Activated T-helper 17 cell treated with anti-CD3 and anti-CD28 coated beads, Interleukin-2, amount 50 U/mL, for 72 hours (primary cell): ENCODE data around the gene MAPKBP1. TPM values are rescaled to one million over a fixed set of nuclear protein-coding genes. Genes with fewer than 3 reads are reported as not detected.

Experiments used
- ATAC-seq: fragments of 150-1000 bp; cut with Tn5 transposase; replicated peaks from 2 replicates; pipeline ENCODE4 v1.10.0; 2021; ENCODE audit warnings: mild to moderate bottlenecking, moderate library complexity
- H3K27ac Mint-ChIP-seq: one replicate; pipeline ENCODE4 v1.8.0; 2022; ENCODE audit warnings: mixed read lengths
- H3K27me3 Mint-ChIP-seq: one replicate; pipeline ENCODE4 v1.8.0; 2022; ENCODE audit warnings: mixed read lengths
- H3K36me3 Mint-ChIP-seq: one replicate; pipeline ENCODE4 v1.8.0; 2022; ENCODE audit warnings: low read depth, mild to moderate bottlenecking, mixed read lengths
- H3K4me1 Mint-ChIP-seq: one replicate; pipeline ENCODE4 v1.8.0; 2022; ENCODE audit warnings: mixed read lengths
- H3K4me3 Mint-ChIP-seq: one replicate; pipeline ENCODE4 v1.8.0; 2022; ENCODE audit warnings: mild to moderate bottlenecking, mixed read lengths
- H3K9me3 Mint-ChIP-seq: one replicate; pipeline ENCODE4 v1.8.0; 2022; ENCODE audit warnings: mixed read lengths
- total RNA-seq, 2 donors: library from RNA; stranded (reverse); gene quantifications; one replicate each; pipeline ENCODE4 v1.2.3, GENCODE V29; 2022

The MAPKBP1 gene
- total RNA-seq, 2 donors from 2014 or later = 33.7 to 45.5 TPM

DNA sequence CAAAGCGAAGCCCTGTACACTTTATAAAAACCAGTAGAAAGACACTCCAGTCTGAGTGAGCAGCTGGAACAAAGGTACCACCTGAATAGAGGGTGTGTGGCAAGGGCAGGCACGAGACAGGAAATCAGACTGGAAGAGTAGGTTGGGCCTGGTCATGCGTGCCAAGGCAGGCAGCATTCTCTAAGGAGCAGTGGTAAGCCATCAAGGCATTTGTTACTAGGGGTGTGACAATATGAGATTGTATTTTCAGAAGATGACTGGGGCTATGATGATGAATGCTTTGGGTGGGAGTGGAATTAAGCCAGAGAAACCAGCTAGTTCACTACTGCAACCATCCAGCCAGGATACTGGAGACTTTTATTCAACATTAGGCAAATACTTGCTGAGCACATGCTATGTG is 58.6 kb downstream of the MAPKBP1 start:
- Mint-ChIP-seq H3K36me3 (no peaks in the 10 kb centered on the region), H3K27me3 (no peaks in the 10 kb centered on the region), H3K27ac (peak overlapping the region; percentile 33), H3K4me1 (peaks cover 36% of the 10 kb centered on the region), H3K9me3 (no peaks in the 10 kb centered on the region), H3K4me3 (peak overlapping the region; percentile 9)
- ATAC-seq = peak; percentile 37

DNA sequence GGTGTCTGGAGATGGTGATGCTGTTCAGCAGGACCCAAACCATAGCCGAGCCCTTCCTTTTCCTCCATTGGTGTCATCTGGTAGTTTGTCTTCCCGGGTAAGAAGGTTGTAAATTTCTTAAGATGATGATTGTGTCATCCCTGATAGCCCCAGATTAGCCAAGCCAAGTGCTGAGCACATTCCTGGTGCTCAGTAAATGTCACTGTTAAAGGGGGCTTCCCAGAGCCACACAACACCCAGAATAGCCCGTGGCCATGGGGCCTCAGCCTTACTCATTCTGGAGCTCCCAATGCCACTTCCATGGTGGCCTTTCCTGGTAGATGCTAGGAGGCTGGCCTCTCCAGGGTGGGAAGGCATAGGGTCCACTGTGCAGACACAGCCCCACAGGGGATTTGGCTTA is 59.8 kb downstream of the MAPKBP1 start:
- Mint-ChIP-seq H3K4me3 (no peak overlapping the region), H3K4me1 (peaks cover 31% of the 10 kb centered on the region), H3K9me3 (no peaks in the 10 kb centered on the region), H3K36me3 (no peaks in the 10 kb centered on the region), H3K27me3 (no peaks in the 10 kb centered on the region), H3K27ac (peak overlapping the region; percentile 36)
- no peak for ATAC-seq

- no peaks in the 10 kb centered on the region for H3K27me3 Mint-ChIP-seq
- no peaks in the 10 kb centered on the region for H3K9me3 Mint-ChIP-seq
- ATAC-seq = no peak
- H3K36me3 Mint-ChIP-seq = no peaks in the 10 kb centered on the region
- peaks cover 28% of the 10 kb centered on the region for H3K4me1 Mint-ChIP-seq
- no peak overlapping the region for H3K4me3 Mint-ChIP-seq
- peak overlapping the region; percentile 58 for H3K27ac Mint-ChIP-seq
These were observed 61.8 kb downstream of the MAPKBP1 start for GRCh38 chr15:41836073-41836472.

DNA sequence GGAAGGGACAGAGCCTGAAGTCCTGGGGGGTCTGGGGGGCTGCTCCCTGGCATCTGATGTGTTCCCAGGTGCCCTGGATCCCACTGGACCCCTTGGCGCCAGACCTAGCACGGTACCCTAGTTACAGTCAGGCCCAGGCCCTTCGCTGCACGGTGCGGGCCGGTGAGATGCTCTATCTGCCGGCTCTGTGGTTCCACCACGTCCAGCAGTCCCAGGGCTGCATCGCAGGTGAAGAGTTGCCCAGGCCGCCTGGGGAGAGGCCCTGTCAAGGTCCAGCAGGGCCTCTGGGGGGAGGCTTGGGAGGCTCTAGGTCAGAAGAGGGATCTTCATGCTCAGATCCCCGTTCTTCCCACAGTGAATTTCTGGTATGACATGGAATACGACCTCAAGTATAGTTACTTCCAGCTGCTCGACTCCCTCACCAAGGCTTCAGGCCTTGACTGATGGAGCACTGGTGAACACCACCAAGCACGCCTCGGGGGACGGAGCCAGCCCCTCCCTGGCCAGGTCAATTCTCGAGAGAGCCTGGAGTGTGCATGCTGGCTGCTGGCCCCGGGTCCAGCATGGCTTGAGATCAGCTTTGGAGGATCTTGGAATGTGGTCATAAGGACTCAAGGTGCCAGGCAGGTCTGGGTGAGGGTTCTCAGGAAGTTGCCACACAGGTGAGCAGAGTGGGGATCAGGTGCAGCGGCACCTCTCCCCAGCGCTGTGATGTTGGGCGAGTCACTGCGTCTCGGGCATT is 62.6 kb downstream of the MAPKBP1 start:
- Mint-ChIP-seq H3K4me1 (peaks cover 21% of the 10 kb centered on the region), H3K27me3 (no peaks in the 10 kb centered on the region), H3K4me3 (no peak overlapping the region), H3K27ac (no peak overlapping the region), H3K36me3 (no peaks in the 10 kb centered on the region), H3K9me3 (no peaks in the 10 kb centered on the region)
- no peak for ATAC-seq

- Mint-ChIP-seq H3K4me3 (no peak within 1 kb of the TSS), H3K9me3 (no peaks in the 10 kb centered on the region), H3K27me3 (no peaks in the 10 kb centered on the region), H3K4me1 (peaks cover 11% of the 10 kb centered on the region), H3K27ac (no peak within 1 kb of the TSS), H3K36me3 (no peaks in the 10 kb centered on the region)
- no peak for ATAC-seq
These were observed 64.2 kb downstream of the MAPKBP1 start, which contains the start of gene PLA2G4B for GRCh38 chr15:41838400-41838897. Gene PLA2G4B (plus strand): TSS chr15:41838847. CDS start chr15:41838914, 67 bp downstream.

DNA sequence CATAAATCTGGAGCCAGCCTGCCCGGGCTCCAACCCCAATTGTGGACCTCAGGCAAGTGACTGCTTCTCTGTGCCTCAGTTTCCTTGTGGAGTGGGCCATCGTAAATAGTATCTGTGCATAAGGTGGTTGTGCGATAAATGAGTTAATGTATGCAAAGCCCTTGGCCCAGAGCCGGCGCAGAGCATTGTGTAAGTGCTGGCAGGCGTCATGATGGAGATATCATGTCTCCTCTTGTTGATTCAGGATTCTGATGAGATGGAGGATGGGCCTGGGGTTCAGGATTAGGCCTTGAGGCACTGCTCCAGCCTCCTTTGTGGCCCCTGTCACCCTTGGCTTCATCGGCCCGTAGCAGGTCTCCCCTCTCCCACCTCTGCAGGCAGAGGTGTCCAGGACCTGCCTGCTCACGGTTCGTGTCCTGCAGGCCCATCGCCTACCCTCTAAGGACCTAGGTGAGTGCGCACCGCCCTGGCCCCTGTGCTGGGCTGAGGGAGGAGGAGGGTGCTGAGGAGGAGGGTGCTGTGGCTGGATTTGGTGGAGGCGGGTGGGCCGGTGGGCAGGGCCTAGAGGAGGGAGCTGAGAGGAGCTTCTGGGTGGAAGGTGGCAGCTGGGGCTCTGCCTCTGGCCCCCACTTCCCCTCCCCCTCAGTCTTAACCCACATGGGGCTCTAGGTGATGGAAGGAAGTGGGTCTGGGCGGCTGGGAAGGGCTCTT is 65.7 kb downstream of the MAPKBP1 start:
- no peak for ATAC-seq
- H3K27me3 Mint-ChIP-seq = no peaks in the 10 kb centered on the region
- no peak overlapping the region for H3K27ac Mint-ChIP-seq
- H3K4me1 Mint-ChIP-seq = peaks cover 6% of the 10 kb centered on the region
- no peaks in the 10 kb centered on the region for H3K36me3 Mint-ChIP-seq
- no peak overlapping the region for H3K4me3 Mint-ChIP-seq
- H3K9me3 Mint-ChIP-seq = no peaks in the 10 kb centered on the region

DNA sequence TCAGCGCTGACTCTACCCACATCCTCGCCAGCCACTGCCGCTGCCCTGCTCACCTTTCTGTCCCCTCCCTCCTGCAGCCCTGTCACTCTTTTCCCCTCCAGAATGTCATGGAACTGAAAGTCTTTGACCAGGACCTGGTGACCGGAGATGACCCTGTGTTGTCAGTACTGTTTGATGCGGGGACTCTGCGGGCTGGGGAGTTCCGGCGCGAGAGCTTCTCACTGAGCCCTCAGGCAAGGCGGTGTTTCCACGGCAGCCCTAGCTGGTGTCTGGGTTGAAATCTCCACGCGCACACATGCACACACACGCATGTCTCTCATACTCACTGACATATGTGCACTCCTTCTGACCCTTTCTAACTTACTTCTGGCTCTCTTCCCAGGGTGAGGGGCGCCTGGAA is 66.4 kb downstream of the MAPKBP1 start:
- no peaks in the 10 kb centered on the region for H3K9me3 Mint-ChIP-seq
- H3K4me3 Mint-ChIP-seq = no peak overlapping the region
- no peak for ATAC-seq
- H3K36me3 Mint-ChIP-seq = peaks cover 3% of the 10 kb centered on the region
- no peaks in the 10 kb centered on the region for H3K4me1 Mint-ChIP-seq
- no peaks in the 10 kb centered on the region for H3K27me3 Mint-ChIP-seq
- no peak overlapping the region for H3K27ac Mint-ChIP-seq

DNA sequence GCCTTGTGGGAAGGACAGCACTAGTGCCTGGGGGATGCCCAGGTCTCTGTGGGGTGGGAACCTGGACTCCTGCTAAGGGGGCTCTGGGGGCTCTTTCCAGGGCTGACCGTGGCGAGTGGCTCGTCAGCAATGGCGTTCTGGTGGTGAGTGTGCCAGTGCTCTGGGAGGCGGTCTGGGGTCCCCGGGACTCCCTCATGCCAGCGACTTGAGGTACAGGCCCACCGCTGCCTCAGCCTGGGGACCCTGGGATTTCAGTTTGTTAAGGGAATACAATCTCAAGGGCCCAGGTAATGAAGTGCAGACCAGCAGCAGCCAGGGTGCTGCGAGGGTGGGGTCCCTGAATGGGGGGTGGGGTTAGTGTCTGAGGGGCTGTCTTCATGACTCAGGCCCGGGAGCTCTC is 66.8 kb downstream of the MAPKBP1 start:
- H3K4me1 Mint-ChIP-seq = no peaks in the 10 kb centered on the region
- no peaks in the 10 kb centered on the region for H3K27me3 Mint-ChIP-seq
- H3K9me3 Mint-ChIP-seq = no peaks in the 10 kb centered on the region
- ATAC-seq = no peak
- peaks cover 8% of the 10 kb centered on the region for H3K36me3 Mint-ChIP-seq
- no peak overlapping the region for H3K4me3 Mint-ChIP-seq
- no peak overlapping the region for H3K27ac Mint-ChIP-seq

DNA sequence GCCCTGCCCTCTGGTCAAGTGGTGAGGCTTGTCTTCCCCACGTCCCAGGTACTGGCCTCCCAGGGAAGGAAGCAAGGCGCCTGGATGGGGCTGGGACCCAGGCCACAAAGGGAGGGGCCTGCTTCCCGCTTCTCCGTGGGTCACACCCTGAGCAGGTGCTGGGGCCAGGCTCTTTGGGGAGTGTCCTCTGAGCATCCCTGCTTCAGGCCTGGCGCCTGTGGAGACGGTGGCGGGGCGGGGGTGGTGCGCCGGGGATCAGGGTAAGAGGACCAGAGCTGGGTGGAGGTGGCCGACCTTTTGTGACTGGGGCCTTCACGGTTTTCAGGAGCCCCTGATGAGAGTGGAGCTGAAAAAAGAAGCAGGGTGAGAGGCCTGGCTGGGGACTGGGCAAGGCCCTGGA is 67.9 kb downstream of the MAPKBP1 start:
- ATAC-seq = no peak
- no peak overlapping the region for H3K27ac Mint-ChIP-seq
- no peaks in the 10 kb centered on the region for H3K27me3 Mint-ChIP-seq
- no peaks in the 10 kb centered on the region for H3K9me3 Mint-ChIP-seq
- H3K36me3 Mint-ChIP-seq = peaks cover 16% of the 10 kb centered on the region
- H3K4me1 Mint-ChIP-seq = no peaks in the 10 kb centered on the region
- H3K4me3 Mint-ChIP-seq = no peak overlapping the region

- Mint-ChIP-seq H3K36me3 (peaks cover 28% of the 10 kb centered on the region), H3K4me1 (peaks cover 5% of the 10 kb centered on the region), H3K4me3 (no peak overlapping the region), H3K9me3 (no peaks in the 10 kb centered on the region), H3K27me3 (no peaks in the 10 kb centered on the region), H3K27ac (no peak overlapping the region)
- no peak for ATAC-seq
These were observed 69.3 kb downstream of the MAPKBP1 start for GRCh38 chr15:41843571-41843970.

DNA sequence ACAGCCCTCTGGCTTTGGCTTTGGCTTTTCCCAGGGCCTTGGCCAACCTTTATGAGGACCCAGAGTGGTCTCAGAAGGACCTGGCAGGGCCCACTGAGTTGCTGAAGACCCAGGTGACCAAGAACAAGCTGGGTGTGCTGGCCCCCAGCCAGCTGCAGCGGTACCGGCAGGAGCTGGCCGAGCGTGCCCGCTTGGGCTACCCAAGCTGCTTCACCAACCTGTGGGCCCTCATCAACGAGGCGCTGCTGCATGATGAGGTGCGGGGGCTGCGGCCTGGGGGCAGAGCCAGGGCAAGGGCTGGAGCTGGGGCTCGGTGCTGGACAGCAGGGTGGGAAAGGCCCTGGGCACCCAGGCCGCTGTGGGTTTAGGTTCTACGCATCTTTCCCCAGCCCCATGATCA is 70.5 kb downstream of the MAPKBP1 start:
- H3K4me3 Mint-ChIP-seq = no peak overlapping the region
- no peak overlapping the region for H3K27ac Mint-ChIP-seq
- peaks cover 6% of the 10 kb centered on the region for H3K4me1 Mint-ChIP-seq
- H3K36me3 Mint-ChIP-seq = peaks cover 28% of the 10 kb centered on the region
- H3K27me3 Mint-ChIP-seq = no peaks in the 10 kb centered on the region
- no peak for ATAC-seq
- no peaks in the 10 kb centered on the region for H3K9me3 Mint-ChIP-seq

DNA sequence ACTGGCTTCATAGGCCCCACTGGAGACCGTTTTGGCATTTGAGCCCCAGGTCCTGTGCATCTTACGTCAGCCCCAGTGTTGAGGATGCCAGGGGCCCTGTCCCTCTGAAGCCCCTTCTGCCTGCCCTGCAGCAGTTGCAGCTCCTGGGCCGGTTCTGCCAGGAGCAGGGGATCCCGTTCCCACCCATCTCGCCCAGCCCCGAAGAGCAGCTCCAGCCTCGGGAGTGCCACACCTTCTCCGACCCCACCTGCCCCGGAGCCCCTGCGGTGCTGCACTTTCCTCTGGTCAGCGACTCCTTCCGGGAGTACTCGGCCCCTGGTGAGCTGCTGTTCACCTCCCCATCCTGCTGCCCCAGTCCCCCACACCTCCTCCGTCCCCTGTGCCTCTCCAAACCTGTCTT is 72.9 kb downstream of the MAPKBP1 start:
- no peak for ATAC-seq
- Mint-ChIP-seq H3K27ac (no peak overlapping the region), H3K4me3 (no peak overlapping the region), H3K27me3 (no peaks in the 10 kb centered on the region), H3K4me1 (peaks cover 6% of the 10 kb centered on the region), H3K36me3 (peaks cover 28% of the 10 kb centered on the region), H3K9me3 (no peaks in the 10 kb centered on the region)

DNA sequence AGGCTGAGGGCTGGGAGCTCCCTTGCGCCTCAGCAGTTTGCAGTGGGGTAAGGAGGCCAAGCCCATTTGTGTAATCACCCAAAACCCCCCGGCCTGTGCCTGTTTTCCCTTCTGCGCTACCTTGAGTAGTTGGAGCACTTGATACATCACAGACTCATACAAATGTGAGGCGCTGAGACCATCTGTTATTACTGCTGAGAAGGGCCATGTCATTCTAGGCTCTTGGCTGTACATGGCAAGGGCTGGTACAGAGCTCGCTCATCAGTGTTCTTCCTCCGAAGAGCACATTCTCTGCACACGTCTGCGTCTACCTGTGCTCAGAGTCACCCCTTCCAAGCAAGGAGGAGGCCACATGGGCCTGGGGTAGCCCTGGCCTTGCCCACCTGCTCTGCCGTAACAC is 73.7 kb downstream of the MAPKBP1 start:
- H3K4me3 Mint-ChIP-seq = no peak overlapping the region
- peaks cover 28% of the 10 kb centered on the region for H3K36me3 Mint-ChIP-seq
- ATAC-seq = no peak
- peaks cover 6% of the 10 kb centered on the region for H3K4me1 Mint-ChIP-seq
- H3K27ac Mint-ChIP-seq = peak overlapping the region; percentile 93
- no peaks in the 10 kb centered on the region for H3K9me3 Mint-ChIP-seq
- no peaks in the 10 kb centered on the region for H3K27me3 Mint-ChIP-seq

DNA sequence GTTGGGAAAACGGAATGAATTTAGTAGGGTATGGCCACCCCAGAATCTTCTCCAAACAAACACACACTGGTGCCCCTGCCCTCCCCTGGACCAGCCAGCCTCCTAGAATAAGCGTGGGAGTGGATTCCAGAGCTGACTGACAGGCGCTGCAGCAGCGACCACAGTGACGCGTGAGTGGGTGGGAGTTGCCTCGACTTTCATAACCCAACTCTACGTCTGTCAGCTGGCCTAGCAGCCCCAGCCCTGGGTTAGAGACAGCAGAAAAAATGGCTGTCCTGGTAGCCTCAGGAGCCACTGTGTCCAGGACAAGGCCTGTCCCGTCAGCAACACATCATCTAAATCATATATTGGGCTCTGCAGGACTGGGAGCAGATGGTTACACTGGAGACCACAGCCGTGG is 74.3 kb downstream of the MAPKBP1 start:
- H3K9me3 Mint-ChIP-seq = no peaks in the 10 kb centered on the region
- peaks cover 28% of the 10 kb centered on the region for H3K36me3 Mint-ChIP-seq

GRCh38 chr15:41849204-41849603 is 74.9 kb downstream of the MAPKBP1 start:
- no peak for ATAC-seq

More for the DNA sequence above, 74.3 kb downstream of the MAPKBP1 start:
- no peaks in the 10 kb centered on the region for H3K27me3 Mint-ChIP-seq
- H3K27ac Mint-ChIP-seq = peak overlapping the region; percentile 93
- ATAC-seq = peak; percentile 87
- H3K4me1 Mint-ChIP-seq = peaks cover 6% of the 10 kb centered on the region
- no peak overlapping the region for H3K4me3 Mint-ChIP-seq

More at GRCh38 chr15:41849204-41849603, 74.9 kb downstream of the MAPKBP1 start:
- peaks cover 28% of the 10 kb centered on the region for H3K36me3 Mint-ChIP-seq
- peak overlapping the region; percentile 93 for H3K27ac Mint-ChIP-seq
- no peaks in the 10 kb centered on the region for H3K9me3 Mint-ChIP-seq
- H3K27me3 Mint-ChIP-seq = no peaks in the 10 kb centered on the region
- no peak overlapping the region for H3K4me3 Mint-ChIP-seq
- H3K4me1 Mint-ChIP-seq = peaks cover 6% of the 10 kb centered on the region
